Nephron progenitor cell (in vitro differentiated cells): ENCODE data around the gene DGKE.
A peak's percentile ranks its signal among the peaks of the same experiment; 100 is the strongest.

ENCODE experiments used
- DNase-seq: peaks from one replicate; pipeline ENCODE4 v3.0.0; 2021
- H3K27ac Mint-ChIP-seq: 2 replicates; pipeline ENCODE4 v1.8.0; 2021; ENCODE audit warnings: mild to moderate bottlenecking, moderate library complexity, mixed read lengths
- H3K27me3 Mint-ChIP-seq: 2 replicates; pipeline ENCODE4 v1.8.0; 2021; ENCODE audit warnings: mild to moderate bottlenecking, low read depth, mixed read lengths; ENCODE audit not compliant: poor library complexity
- H3K36me3 Mint-ChIP-seq: 2 replicates; pipeline ENCODE4 v1.8.0; 2021; ENCODE audit warnings: low read depth, mixed read lengths
- H3K4me1 Mint-ChIP-seq: 2 replicates; pipeline ENCODE4 v1.8.0; 2021; ENCODE audit warnings: mixed read lengths
- H3K4me3 Mint-ChIP-seq: 2 replicates; pipeline ENCODE4 v1.8.0; 2021; ENCODE audit warnings: mild to moderate bottlenecking, moderate library complexity, mixed read lengths
- H3K9me3 Mint-ChIP-seq: 2 replicates; pipeline ENCODE4 v1.8.0; 2021; ENCODE audit warnings: mild to moderate bottlenecking, moderate library complexity, mixed read lengths
- CTCF ChIP-seq: fragments of 200-600 bp; sonication (generic); IDR thresholded peaks from 2 replicates; pipeline ENCODE4 v1.5.0; 2021; ENCODE audit warnings: antibody characterized with exemption

Gene DGKE

DNA sequence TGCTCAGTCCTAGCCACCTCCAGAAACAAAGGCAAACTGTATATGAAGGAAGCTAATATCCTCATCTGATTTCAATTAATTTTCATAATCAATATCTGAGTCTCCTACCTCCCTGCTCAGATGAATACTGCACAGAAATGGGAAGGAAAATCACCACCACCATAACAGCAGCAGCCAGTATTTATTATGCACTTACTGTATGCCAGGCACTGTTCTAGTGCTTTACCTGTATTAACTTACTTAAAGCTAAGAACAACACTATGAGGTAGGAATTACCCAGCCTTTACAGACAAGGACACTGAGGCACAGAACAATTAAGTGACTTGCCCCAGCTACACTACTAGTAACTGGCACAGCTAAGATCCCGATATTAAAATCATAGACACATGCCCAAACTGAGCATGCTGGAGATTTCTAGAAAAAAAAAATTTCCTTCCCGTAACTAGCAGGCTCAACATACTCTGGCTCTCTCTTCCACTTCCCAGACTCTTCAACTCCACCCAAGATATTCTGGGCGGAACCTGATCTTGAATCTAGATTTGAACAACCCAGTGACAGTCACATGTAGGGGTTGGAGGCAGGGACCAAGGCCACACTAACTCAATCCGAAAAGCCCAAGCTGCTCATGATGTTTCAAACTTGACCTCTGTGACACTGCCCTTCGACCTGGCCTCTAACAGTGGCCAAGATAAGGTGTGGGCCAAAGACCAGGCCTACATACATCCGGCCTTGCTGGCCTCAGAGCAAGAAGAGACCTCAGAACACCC is 76.0 kb downstream of the DGKE start:
- no peaks in the 10 kb centered on the region for H3K9me3 Mint-ChIP-seq
- H3K36me3 Mint-ChIP-seq, result peaks cover 30% of the 10 kb centered on the region
- H3K27me3 Mint-ChIP-seq, result peaks cover 27% of the 10 kb centered on the region

GRCh38 chr17:56910509-56911235 is 76.7 kb downstream of the DGKE start:
- Mint-ChIP-seq H3K4me3 (no peak overlapping the region), H3K36me3 (peaks cover 28% of the 10 kb centered on the region), H3K9me3 (no peaks in the 10 kb centered on the region), H3K27ac (no peak overlapping the region), H3K27me3 (peaks cover 33% of the 10 kb centered on the region), H3K4me1 (peaks cover 18% of the 10 kb centered on the region)
- TF ChIP-seq CTCF, result no peak
- no peak for DNase-seq

More for the DNA sequence above, 76.0 kb downstream of the DGKE start:
- no peak for TF ChIP-seq CTCF
- no peak overlapping the region for H3K27ac Mint-ChIP-seq
- DNase-seq, result no peak
- H3K4me3 Mint-ChIP-seq, result no peak overlapping the region
- peaks cover 12% of the 10 kb centered on the region for H3K4me1 Mint-ChIP-seq

GRCh38 chr17:56912105-56912999 is 78.4 kb downstream of the DGKE start:
- peaks cover 15% of the 10 kb centered on the region for H3K36me3 Mint-ChIP-seq

GRCh38 chr17:56913000-56913311 is 79.0 kb downstream of the DGKE start:
- peak overlapping the region; percentile 90 for H3K4me3 Mint-ChIP-seq
- peaks cover 39% of the 10 kb centered on the region for H3K27me3 Mint-ChIP-seq
- peaks cover 22% of the 10 kb centered on the region for H3K4me1 Mint-ChIP-seq
- peaks cover 14% of the 10 kb centered on the region for H3K36me3 Mint-ChIP-seq
- H3K27ac Mint-ChIP-seq, result no peak overlapping the region
- DNase-seq, result no peak
- TF ChIP-seq CTCF, result no peak
- H3K9me3 Mint-ChIP-seq, result peaks cover 13% of the 10 kb centered on the region

More at GRCh38 chr17:56912105-56912999, 78.4 kb downstream of the DGKE start:
- peaks cover 22% of the 10 kb centered on the region for H3K4me1 Mint-ChIP-seq
- peaks cover 7% of the 10 kb centered on the region for H3K9me3 Mint-ChIP-seq
- no peak for DNase-seq
- H3K27ac Mint-ChIP-seq, result no peak overlapping the region
- TF ChIP-seq CTCF, result no peak
- H3K4me3 Mint-ChIP-seq, result peak overlapping the region; percentile 90
- H3K27me3 Mint-ChIP-seq, result peaks cover 39% of the 10 kb centered on the region

- peaks cover 22% of the 10 kb centered on the region for H3K4me1 Mint-ChIP-seq
- peak overlapping the region; percentile 90 for H3K4me3 Mint-ChIP-seq
- TF ChIP-seq CTCF, result no peak
- no peak overlapping the region for H3K27ac Mint-ChIP-seq
- H3K9me3 Mint-ChIP-seq, result peaks cover 15% of the 10 kb centered on the region
- DNase-seq, result peak; percentile 50
- H3K36me3 Mint-ChIP-seq, result peaks cover 11% of the 10 kb centered on the region
- peaks cover 39% of the 10 kb centered on the region for H3K27me3 Mint-ChIP-seq
Measured at GRCh38 chr17:56913353-56913866, 79.5 kb downstream of the DGKE start.
